Ishikawa (cell line): ENCODE data around the gene SEC14L5.

Experiments
- CEBPB ChIP-seq: IDR thresholded peaks from 2 replicates; pipeline ENCODE4 v1.6.1; 2012
- CREB1 ChIP-seq: IDR thresholded peaks from 2 replicates; pipeline ENCODE4 v1.6.1; 2012; ENCODE audit warnings: low read depth
- EGR1 ChIP-seq: IDR thresholded peaks from 2 replicates; pipeline ENCODE4 v1.6.1; 2012
- EP300 ChIP-seq: IDR thresholded peaks from 2 replicates; pipeline ENCODE4 v1.6.1; 2012; ENCODE audit warnings: borderline replicate concordance
- FOXM1 ChIP-seq: IDR thresholded peaks from 2 replicates; pipeline ENCODE4 v1.6.1; 2012; ENCODE audit warnings: low read depth, borderline replicate concordance
- NFIC ChIP-seq: IDR thresholded peaks from 2 replicates; pipeline ENCODE4 v1.6.1; 2012
- RAD21 ChIP-seq: IDR thresholded peaks from 2 replicates; pipeline ENCODE4 v1.6.1; 2012; ENCODE audit warnings: low read depth
- TAF1 ChIP-seq: IDR thresholded peaks from 2 replicates; pipeline ENCODE4 v1.6.1; 2012; ENCODE audit warnings: low read depth, mild to moderate bottlenecking
- TCF12 ChIP-seq: IDR thresholded peaks from 2 replicates; pipeline ENCODE4 v1.6.1; 2012; ENCODE audit warnings: low read depth
- TEAD4 ChIP-seq: IDR thresholded peaks from 2 replicates; pipeline ENCODE4 v1.6.1; 2012
- YY1 ChIP-seq: IDR thresholded peaks from 2 replicates; pipeline ENCODE4 v1.6.1; 2012; ENCODE audit warnings: low read depth
- ZBTB7A ChIP-seq: IDR thresholded peaks from 2 replicates; pipeline ENCODE4 v1.6.1; 2012; ENCODE audit warnings: low read depth
- TF ChIP-seq, protein P1 (sequence below): IDR thresholded peaks from 2 replicates; pipeline ENCODE4 v1.6.1; 2012
- TF ChIP-seq, protein P2 (sequence below): IDR thresholded peaks from 2 replicates; pipeline ENCODE4 v1.6.1; 2012; ENCODE audit warnings: low read depth, mild to moderate bottlenecking
- TF ChIP-seq, protein P3 (sequence below): IDR thresholded peaks from 2 replicates; pipeline ENCODE4 v1.6.1; 2012

Gene SEC14L5

DNA sequence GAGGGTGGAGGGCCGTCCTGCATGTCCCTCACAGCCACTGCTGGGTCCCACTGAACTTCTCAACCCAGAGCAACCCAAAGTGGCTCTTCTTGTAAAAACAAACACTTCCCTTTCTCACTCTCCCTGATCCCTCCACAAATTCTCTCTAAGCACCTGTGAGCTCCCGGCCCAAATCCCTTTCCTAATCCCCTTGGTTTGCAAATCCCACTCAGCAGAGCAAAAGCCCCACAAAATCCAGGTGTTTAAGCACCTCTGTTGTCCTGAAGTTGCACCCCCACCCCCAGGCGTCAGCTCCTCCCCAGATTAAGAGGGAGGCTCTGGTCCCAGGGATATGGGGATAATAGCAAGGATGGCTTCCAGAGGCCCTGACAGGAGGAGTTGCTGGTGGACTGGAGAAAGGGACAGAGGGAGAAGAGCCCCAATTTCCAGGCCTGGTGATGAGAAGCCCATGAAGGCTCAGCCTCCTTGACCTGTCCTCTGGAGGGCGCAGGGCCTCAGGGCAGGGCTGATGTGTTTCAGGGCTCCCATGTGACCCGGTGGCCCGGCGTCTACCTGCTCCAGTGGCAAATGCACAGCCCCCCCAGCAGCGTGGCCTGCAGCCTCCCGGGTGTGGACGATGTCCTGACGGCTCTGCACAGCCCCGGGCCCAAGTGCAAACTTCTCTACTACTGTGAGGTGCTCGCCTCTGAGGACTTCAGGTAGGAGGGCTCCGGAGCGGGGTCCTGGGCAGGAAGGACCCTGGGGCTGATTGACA, 52.6 kb downstream of the SEC14L5 start:
- no peak for TF ChIP-seq NFIC
- TF ChIP-seq, protein P1, sequence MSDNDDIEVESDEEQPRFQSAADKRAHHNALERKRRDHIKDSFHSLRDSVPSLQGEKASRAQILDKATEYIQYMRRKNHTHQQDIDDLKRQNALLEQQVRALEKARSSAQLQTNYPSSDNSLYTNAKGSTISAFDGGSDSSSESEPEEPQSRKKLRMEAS: no peak

DNA sequence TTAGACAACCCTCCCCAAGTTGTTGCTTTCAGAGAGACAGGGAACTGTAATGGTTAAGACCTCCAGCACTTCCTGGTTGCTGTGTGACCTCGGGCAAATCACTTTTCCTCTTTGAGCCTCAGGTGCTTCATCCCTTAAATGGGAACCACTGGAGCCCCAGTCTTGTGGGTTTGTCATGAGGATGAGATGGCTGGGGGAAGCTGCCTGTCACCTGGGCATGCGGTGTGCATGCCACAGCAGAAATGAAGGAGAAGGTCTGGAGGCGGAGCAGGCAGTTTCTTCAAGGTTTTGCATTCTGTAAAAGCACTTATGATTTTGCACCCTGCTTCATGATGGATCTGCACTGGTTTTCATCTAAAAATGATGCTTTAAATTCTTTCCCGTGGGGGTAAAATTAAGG, 53.5 kb downstream of the SEC14L5 start:
- TF ChIP-seq, protein P2, sequence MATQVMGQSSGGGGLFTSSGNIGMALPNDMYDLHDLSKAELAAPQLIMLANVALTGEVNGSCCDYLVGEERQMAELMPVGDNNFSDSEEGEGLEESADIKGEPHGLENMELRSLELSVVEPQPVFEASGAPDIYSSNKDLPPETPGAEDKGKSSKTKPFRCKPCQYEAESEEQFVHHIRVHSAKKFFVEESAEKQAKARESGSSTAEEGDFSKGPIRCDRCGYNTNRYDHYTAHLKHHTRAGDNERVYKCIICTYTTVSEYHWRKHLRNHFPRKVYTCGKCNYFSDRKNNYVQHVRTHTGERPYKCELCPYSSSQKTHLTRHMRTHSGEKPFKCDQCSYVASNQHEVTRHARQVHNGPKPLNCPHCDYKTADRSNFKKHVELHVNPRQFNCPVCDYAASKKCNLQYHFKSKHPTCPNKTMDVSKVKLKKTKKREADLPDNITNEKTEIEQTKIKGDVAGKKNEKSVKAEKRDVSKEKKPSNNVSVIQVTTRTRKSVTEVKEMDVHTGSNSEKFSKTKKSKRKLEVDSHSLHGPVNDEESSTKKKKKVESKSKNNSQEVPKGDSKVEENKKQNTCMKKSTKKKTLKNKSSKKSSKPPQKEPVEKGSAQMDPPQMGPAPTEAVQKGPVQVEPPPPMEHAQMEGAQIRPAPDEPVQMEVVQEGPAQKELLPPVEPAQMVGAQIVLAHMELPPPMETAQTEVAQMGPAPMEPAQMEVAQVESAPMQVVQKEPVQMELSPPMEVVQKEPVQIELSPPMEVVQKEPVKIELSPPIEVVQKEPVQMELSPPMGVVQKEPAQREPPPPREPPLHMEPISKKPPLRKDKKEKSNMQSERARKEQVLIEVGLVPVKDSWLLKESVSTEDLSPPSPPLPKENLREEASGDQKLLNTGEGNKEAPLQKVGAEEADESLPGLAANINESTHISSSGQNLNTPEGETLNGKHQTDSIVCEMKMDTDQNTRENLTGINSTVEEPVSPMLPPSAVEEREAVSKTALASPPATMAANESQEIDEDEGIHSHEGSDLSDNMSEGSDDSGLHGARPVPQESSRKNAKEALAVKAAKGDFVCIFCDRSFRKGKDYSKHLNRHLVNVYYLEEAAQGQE: no peak

DNA sequence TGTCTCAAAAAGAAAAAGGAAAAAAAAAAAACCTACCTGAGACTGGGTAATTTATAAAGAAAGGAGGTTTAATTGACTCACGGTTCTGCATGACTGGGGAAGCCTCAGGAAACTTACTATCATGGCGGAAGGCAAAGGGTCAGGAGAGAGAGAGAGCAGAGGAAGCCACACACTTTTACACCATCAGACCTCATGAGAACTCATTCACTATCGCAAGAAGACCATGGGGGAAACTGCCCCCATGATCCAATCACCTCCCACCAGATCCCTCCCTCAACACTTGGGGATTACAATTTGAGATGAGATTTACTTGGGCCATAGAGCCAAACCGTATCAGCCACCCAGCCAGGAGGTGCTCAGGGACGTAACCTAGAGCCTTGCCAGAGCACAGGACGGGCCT, 54.8 kb downstream of the SEC14L5 start:
- TF ChIP-seq CREB1 (no peak), YY1 (no peak), FOXM1 (no peak), ZBTB7A (no peak), EGR1 (no peak), NFIC (no peak), EP300 (no peak), TAF1 (no peak), CEBPB (no peak), TEAD4 (no peak), RAD21 (no peak), TCF12 (no peak)
- TF ChIP-seq, protein P3, sequence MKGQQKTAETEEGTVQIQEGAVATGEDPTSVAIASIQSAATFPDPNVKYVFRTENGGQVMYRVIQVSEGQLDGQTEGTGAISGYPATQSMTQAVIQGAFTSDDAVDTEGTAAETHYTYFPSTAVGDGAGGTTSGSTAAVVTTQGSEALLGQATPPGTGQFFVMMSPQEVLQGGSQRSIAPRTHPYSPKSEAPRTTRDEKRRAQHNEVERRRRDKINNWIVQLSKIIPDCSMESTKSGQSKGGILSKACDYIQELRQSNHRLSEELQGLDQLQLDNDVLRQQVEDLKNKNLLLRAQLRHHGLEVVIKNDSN: no peak
- TF ChIP-seq, protein P1: no peak
- TF ChIP-seq, protein P2: no peak

DNA sequence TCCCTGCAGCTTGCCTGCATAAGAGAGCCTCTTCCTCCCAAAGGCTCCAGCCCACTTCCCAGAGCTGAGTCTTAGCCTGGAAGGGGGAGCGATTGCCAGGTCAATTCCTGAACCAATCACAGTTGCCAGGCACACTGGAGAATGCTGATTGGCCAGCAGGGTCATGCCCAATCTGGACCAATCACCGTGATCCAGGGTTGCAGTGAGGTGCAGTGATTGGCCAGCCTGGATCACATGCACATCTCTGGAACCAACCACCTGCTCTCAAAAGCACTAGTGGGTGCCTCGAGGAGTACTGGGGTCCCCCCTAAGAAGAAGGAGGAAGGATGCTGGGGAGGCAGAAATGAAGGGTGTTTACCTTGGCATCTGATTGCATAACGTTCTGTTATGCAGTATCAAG, 57.2 kb downstream of the SEC14L5 start:
- no peak for TF ChIP-seq TEAD4
- TF ChIP-seq, protein P3: peak; percentile 81

DNA sequence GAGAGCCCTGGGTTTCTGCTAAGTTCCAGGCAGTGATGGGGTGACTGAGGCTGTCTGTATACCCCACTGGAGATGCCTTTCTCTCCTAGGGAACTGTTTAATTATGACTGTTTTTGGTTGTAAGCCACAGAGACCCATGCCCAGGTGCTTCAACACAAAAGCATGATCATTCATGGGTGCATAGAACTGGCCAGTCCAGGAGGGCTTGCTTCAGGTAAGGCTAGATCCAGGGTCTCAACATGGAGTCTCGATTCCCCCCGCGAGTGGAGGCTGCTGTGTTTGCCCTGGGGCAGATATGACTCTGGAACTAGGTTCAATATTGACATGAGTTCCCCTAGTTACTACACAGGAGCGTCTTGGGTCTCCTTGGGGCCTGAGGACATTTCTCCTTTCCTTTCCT, 57.8 kb downstream of the SEC14L5 start:
- TF ChIP-seq EGR1 (no peak), RAD21 (no peak), NFIC (no peak), TCF12 (no peak), EP300 (no peak), TEAD4 (no peak), YY1 (no peak), ZBTB7A (no peak), CEBPB (no peak), CREB1 (no peak), FOXM1 (no peak), TAF1 (no peak)
- TF ChIP-seq, protein P1: no peak
- TF ChIP-seq, protein P2: no peak
- TF ChIP-seq, protein P3: no peak
